ENCODE results near the gene MRPL43. TPM values are rescaled to one million over a fixed set of nuclear protein-coding genes. Genes with fewer than 3 reads are reported as not detected.
A peak's percentile ranks its signal among the peaks of the same experiment; 100 is the strongest.

The MRPL43 gene
- total RNA-seq, 2 donors from 2014 or later, result 51.9 to 56.6 TPM

GRCh38 chr10:101005869-101006567 lies 18.7 kb upstream of the MRPL43 start:
- ATAC-seq (ENCODE audit: insufficient number of reproducible peaks, low FRiP score, low read depth) (no peak), DNase-seq (ENCODE audit: low spot score) (no peak)
- no peak for TF ChIP-seq CTCF (IDR thresholded peaks at IDR 0.05)
- Histone ChIP-seq H3K27ac (no peak overlapping the region), H3K27me3 (replicated peaks; ENCODE audit: insufficient read depth) (no peaks in the 10 kb centered on the region), H3K4me1 (ENCODE audit: control insufficient read depth in 1 of 2, low read depth in 2 of 2) (peaks cover 10 to 46% of the 10 kb centered on the region in 2 donors), H3K4me3 (no peak overlapping the region), H3K9me3 (no peaks in the 10 kb centered on the region), H3K36me3 (peaks cover 19% of the 10 kb centered on the region)

- no peak for DNase-seq (ENCODE audit: low spot score)
- Histone ChIP-seq H3K9me3 (no peaks in the 10 kb centered on the region), H3K27me3 (replicated peaks; ENCODE audit: insufficient read depth) (no peaks in the 10 kb centered on the region), H3K27ac (no peak overlapping the region), H3K36me3 (peaks cover 19% of the 10 kb centered on the region), H3K4me1 (ENCODE audit: control insufficient read depth in 1 of 2, low read depth in 2 of 2) (peaks cover 15 to 52% of the 10 kb centered on the region in 2 donors), H3K4me3 (no peak overlapping the region)
- no peak for TF ChIP-seq CTCF (IDR thresholded peaks at IDR 0.05)
- ATAC-seq (ENCODE audit: insufficient number of reproducible peaks, low FRiP score, low read depth), result no peak
Observed at GRCh38 chr10:101005361-101005760, 18.1 kb upstream of the MRPL43 start.

- H3K27me3 ChIP-seq (replicated peaks; ENCODE audit: insufficient read depth), result no peaks in the 10 kb centered on the region
- peak overlapping the region in 1 of 2 donors; percentile 98 for H3K27ac ChIP-seq
- DNase-seq (ENCODE audit: low spot score), result no peak
- no peak for TF ChIP-seq CTCF (IDR thresholded peaks at IDR 0.05)
- H3K9me3 ChIP-seq, result no peaks in the 10 kb centered on the region
- ATAC-seq (ENCODE audit: insufficient number of reproducible peaks, low FRiP score, low read depth), result no peak
- H3K36me3 ChIP-seq, result peaks cover 19% of the 10 kb centered on the region
- peaks cover 15 to 52% of the 10 kb centered on the region in 2 donors for H3K4me1 ChIP-seq (ENCODE audit: control insufficient read depth in 1 of 2, low read depth in 2 of 2)
- no peak overlapping the region for H3K4me3 ChIP-seq
Observed at GRCh38 chr10:101003639-101004206, 16.4 kb upstream of the MRPL43 start.

- H3K27me3 ChIP-seq (replicated peaks; ENCODE audit: insufficient read depth), result no peaks in the 10 kb centered on the region
- no peaks in the 10 kb centered on the region for H3K9me3 ChIP-seq
- H3K27ac ChIP-seq, result peak overlapping the region; percentile 97 to 98
- peaks cover 19% of the 10 kb centered on the region for H3K36me3 ChIP-seq
- TF ChIP-seq CTCF (IDR thresholded peaks at IDR 0.05), result no peak
- H3K4me3 ChIP-seq, result no peak overlapping the region
- DNase-seq (ENCODE audit: low spot score) (no peak), ATAC-seq (ENCODE audit: insufficient number of reproducible peaks, low FRiP score, low read depth) (no peak)
- H3K4me1 ChIP-seq (ENCODE audit: control insufficient read depth in 1 of 2, low read depth in 2 of 2), result peaks cover 15 to 47% of the 10 kb centered on the region in 2 donors
Observed at GRCh38 chr10:101002456-101002855, 15.2 kb upstream of the MRPL43 start.

GRCh38 chr10:101001659-101002035 lies 14.3 kb upstream of the MRPL43 start:
- H3K36me3 ChIP-seq, result peaks cover 19% of the 10 kb centered on the region
- ATAC-seq (ENCODE audit: insufficient number of reproducible peaks, low FRiP score, low read depth), result no peak
- peak overlapping the region; percentile 87 for H3K4me3 ChIP-seq
- H3K4me1 ChIP-seq (ENCODE audit: control insufficient read depth in 1 of 2, low read depth in 2 of 2), result peaks cover 17 to 50% of the 10 kb centered on the region in 2 donors
- no peaks in the 10 kb centered on the region for H3K27me3 ChIP-seq (replicated peaks; ENCODE audit: insufficient read depth)
- no peak for DNase-seq (ENCODE audit: low spot score)
- TF ChIP-seq CTCF (IDR thresholded peaks at IDR 0.05), result no peak
- peak overlapping the region; percentile 97 to 98 for H3K27ac ChIP-seq
- H3K9me3 ChIP-seq, result no peaks in the 10 kb centered on the region
